ENCODE data around the gene CAMP. TPM values are rescaled to one million over a fixed set of nuclear protein-coding genes. Genes with fewer than 3 reads are reported as not detected.

The CAMP gene
- total and polyA plus RNA-seq, 7 donors = 0.09 to 0.49 TPM; not detected in 5

GRCh38 chr3:48232734-48233133 is 9.4 kb downstream of the CAMP start:
- DNase-seq (peak; percentile 67 to 78), ATAC-seq (peak in 3 of 4 donors; percentile 82 to 86 (median 83))
- Histone ChIP-seq H3K4me3 (peak overlapping the region; percentile 1), H3K4me1 (no peaks in the 10 kb centered on the region), H3K9me3 (no peaks in the 10 kb centered on the region), H3K36me3 (ENCODE audit: insufficient read depth in 1 of 2, low read depth in 1 of 2) (no peaks in the 10 kb centered on the region), H3K27me3 (ENCODE audit: insufficient read depth in 3 of 3, low read length in 2 of 3) (peaks cover 0 to 9% (median 0%) of the 10 kb centered on the region in 3 donors), H3K27ac (no peak overlapping the region)
- TF ChIP-seq CTCF (IDR thresholded peaks at IDR 0.05) = peak; percentile 49
- 23 to 28% (median 27%) methylated on average over 6 of the region's 6 CpGs for WGBS, 3 donors
- intact Hi-C loops (cut with DNase I) = loop anchor here in 1 of 2 donors (5.0 kb wide), 1 partner anchor 200 kb away; the partner anchor contains the start of gene PLXNB1

GRCh38 chr3:48233542-48233941 is 10.2 kb downstream of the CAMP start:
- DNase-seq = no peak
- TF ChIP-seq CTCF (IDR thresholded peaks at IDR 0.05) = no peak
- 88 to 93% (median 93%) methylated on average over 2 of the region's 2 CpGs for WGBS, 3 donors
- intact Hi-C loops (cut with DNase I) = loop anchor here in 1 of 2 donors (5.0 kb wide), 1 partner anchor 199 kb away; the partner anchor contains the start of gene PLXNB1
- peaks cover 0 to under 1% (median 0%) of the 10 kb centered on the region in 3 donors for H3K27me3 ChIP-seq (ENCODE audit: insufficient read depth in 3 of 3, low read length in 2 of 3)
- H3K27ac ChIP-seq = no peak overlapping the region
- H3K4me1 ChIP-seq = no peaks in the 10 kb centered on the region
- H3K9me3 ChIP-seq = no peaks in the 10 kb centered on the region
- no peak for ATAC-seq
- no peaks in the 10 kb centered on the region for H3K36me3 ChIP-seq (ENCODE audit: insufficient read depth in 1 of 2, low read depth in 1 of 2)
- no peak overlapping the region for H3K4me3 ChIP-seq

- intact Hi-C loops (cut with DNase I) = no loop called here
- ATAC-seq (no peak), DNase-seq (no peak)
- H3K4me1 ChIP-seq = no peaks in the 10 kb centered on the region
- H3K36me3 ChIP-seq (ENCODE audit: insufficient read depth in 1 of 2, low read depth in 1 of 2) = no peaks in the 10 kb centered on the region
- no peak for TF ChIP-seq CTCF (IDR thresholded peaks at IDR 0.05)
- WGBS, 3 donors = 20 to 61% (median 55%) methylated on average over 1 of the region's 1 CpG
- H3K4me3 ChIP-seq = no peak overlapping the region
- no peak overlapping the region for H3K27ac ChIP-seq
- H3K27me3 ChIP-seq (ENCODE audit: insufficient read depth in 3 of 3, low read length in 2 of 3) = no peaks in the 10 kb centered on the region
- H3K9me3 ChIP-seq = no peaks in the 10 kb centered on the region
Measured at GRCh38 chr3:48236531-48236930, 13.2 kb downstream of the CAMP start.

GRCh38 chr3:48238531-48239085 is 15.3 kb downstream of the CAMP start:
- WGBS, 3 donors = 89 to 93% (median 92%) methylated on average over 15 of the region's 15 CpGs
- TF ChIP-seq CTCF (IDR thresholded peaks at IDR 0.05) = no peak
- H3K4me3 ChIP-seq = no peak overlapping the region
- no peak for DNase-seq
- intact Hi-C loops (cut with DNase I) = no loop called here
- no peaks in the 10 kb centered on the region for H3K4me1 ChIP-seq
- no peaks in the 10 kb centered on the region for H3K27me3 ChIP-seq (ENCODE audit: insufficient read depth in 3 of 3, low read length in 2 of 3)
- H3K36me3 ChIP-seq (ENCODE audit: insufficient read depth in 1 of 2, low read depth in 1 of 2) = peaks cover 0 to 2% of the 10 kb centered on the region in 2 donors
- no peak overlapping the region for H3K27ac ChIP-seq
- no peaks in the 10 kb centered on the region for H3K9me3 ChIP-seq
- ATAC-seq = no peak

Measured in psoas muscle (tissue), 8 donors.